ENCODE results near the gene LRMDA. TPM values are rescaled to one million over a fixed set of nuclear protein-coding genes. Genes with fewer than 3 reads are reported as not detected.

LRMDA gene
- total and polyA plus RNA-seq, 2 of the 4 experiments (the other 2 are of a cell fraction), result 0.07 TPM; not detected in 1

- TF ChIP-seq CHD1 (IDR thresholded peaks at IDR 0.05; ENCODE audit: low read depth, low read length) (no peak), NFE2L2 (IDR thresholded peaks at IDR 0.05; ENCODE audit: low read depth, low read length) (no peak), MAFK (IDR thresholded peaks at IDR 0.05; ENCODE audit: low read depth, low read length) (no peak), RAD21 (IDR thresholded peaks at IDR 0.05; ENCODE audit: low read length) (no peak)
Measured at GRCh38 chr10:76052682-76053503, 621.5 kb downstream of the LRMDA start (continued).

- BruUV-seq (replicated peaks), result no TSS peak
- TF ChIP-seq ELK1 (IDR thresholded peaks at IDR 0.05; ENCODE audit: borderline replicate concordance, low read depth, low read length), result no peak
- TF ChIP-seq POLR2A (IDR thresholded peaks at IDR 0.05; ENCODE audit: low read depth, low read length), result no peak
- TF ChIP-seq RAD21 (IDR thresholded peaks at IDR 0.05; ENCODE audit: low read length), result no peak
- no peak for TF ChIP-seq CEBPB (IDR thresholded peaks at IDR 0.05; ENCODE audit: low read depth, low read length)
- no peak for TF ChIP-seq CTCF (conservative IDR thresholded peaks at IDR 0.05; ENCODE audit: low read depth, low read length)
- TF ChIP-seq CHD1 (IDR thresholded peaks at IDR 0.05; ENCODE audit: low read depth, low read length), result no peak
- TF ChIP-seq SMC3 (IDR thresholded peaks at IDR 0.05; ENCODE audit: low read depth, low read length), result no peak
- TF ChIP-seq MXI1 (IDR thresholded peaks at IDR 0.05; ENCODE audit: borderline replicate concordance, low read depth, low read length), result no peak
- no peak for TF ChIP-seq MAZ (IDR thresholded peaks at IDR 0.05; ENCODE audit: borderline replicate concordance, low read depth, low read length)
- TF ChIP-seq FOS (IDR thresholded peaks at IDR 0.05; ENCODE audit: low read depth, low read length), result no peak
- TF ChIP-seq BHLHE40 (IDR thresholded peaks at IDR 0.05; ENCODE audit: low read depth, low read length), result no peak
- TF ChIP-seq RCOR1 (IDR thresholded peaks at IDR 0.05; ENCODE audit: insufficient replicate concordance, low read length), result no peak
- TF ChIP-seq RFX5 (IDR thresholded peaks at IDR 0.05; ENCODE audit: low read depth, low read length), result no peak
Measured at GRCh38 chr10:76055466-76055865, 624.0 kb downstream of the LRMDA start.

More at GRCh38 chr10:76055466-76055865, 624.0 kb downstream of the LRMDA start:
- H3K4me2 ChIP-seq (ENCODE audit: low read depth, low read length), result no peak overlapping the region
- no peak overlapping the region for H2AK5ac ChIP-seq (ENCODE audit: low read depth, low read length)
- DNase-seq (no peak), ATAC-seq (ENCODE audit: low read depth) (no peak)
- peaks cover 23% of the 10 kb centered on the region for H3K27me3 ChIP-seq (ENCODE audit: control insufficient read depth, insufficient read depth, low read length)
- H3K79me1 ChIP-seq (ENCODE audit: low read depth in 1 of 2, low read length in 2 of 2), result no peaks in the 10 kb centered on the region
- no peak overlapping the region for H2AK9ac ChIP-seq (replicated peaks; ENCODE audit: low read depth, low read length, poor library complexity)
- H4K91ac ChIP-seq (ENCODE audit: insufficient read depth, low read depth, low read length), result no peak overlapping the region
- no peak overlapping the region for H4K5ac ChIP-seq (ENCODE audit: low read depth, low read length)
- H3K56ac ChIP-seq (ENCODE audit: extremely low read depth, insufficient read depth, low read length), result no peak overlapping the region
- H3K36me3 ChIP-seq (ENCODE audit: control insufficient read depth, insufficient read depth, low read length), result no peaks in the 10 kb centered on the region
- dilution Hi-C loops (cut with HindIII; ENCODE audit: low sequenced_read_pairs, unreplicated experiment) (no loop called here), intact Hi-C loops (cut with micrococcal nuclease) (no loop called here), in situ Hi-C loops (cut with MboI; ENCODE audit: low sequenced_read_pairs) (no loop called here)
- peaks cover 12% of the 10 kb centered on the region; the same call in 1 of the 2 replicates for H3K9me3 ChIP-seq (ENCODE audit: control insufficient read depth, insufficient read depth, low read length)
- no peak overlapping the region for H4K8ac ChIP-seq (ENCODE audit: low read depth in 2 of 2, low read length in 2 of 2)
- ChIA-PET CTCF (interaction anchor here (0.6 kb wide), 1 partner anchor 12 kb away, joined by 5 read pairs; no protein-coding TSS in a partner anchor), POLR2A (ENCODE audit: unreplicated experiment) (no interaction called here)
- H2BK20ac ChIP-seq (ENCODE audit: low read depth, low read length), result no peak overlapping the region
- no peak overlapping the region for H2AFZ ChIP-seq (replicated peaks; ENCODE audit: low read length, poor library complexity)
- no CpG with 5 or more reads among the region's 3 CpGs for WGBS, 2 experiments (ENCODE audit: extremely low coverage in 2 of 2, insufficient read length in 1 of 2)
- no peak overlapping the region for H3K4me3 ChIP-seq (ENCODE audit: insufficient read depth, low read depth, low read length)
- H3K4me1 ChIP-seq (ENCODE audit: control insufficient read depth, insufficient read depth, low read length), result no peaks in the 10 kb centered on the region
- no peak overlapping the region for H3K18ac ChIP-seq (ENCODE audit: low read depth, low read length)
- H2BK120ac ChIP-seq (ENCODE audit: low read depth, low read length), result no peak overlapping the region
- H3K9me1 ChIP-seq (ENCODE audit: insufficient read depth, low read length), result no peaks in the 10 kb centered on the region
- no peak overlapping the region for H3K23ac ChIP-seq (ENCODE audit: low read depth, low read length)
- no peak overlapping the region for H3K4ac ChIP-seq (ENCODE audit: low read depth, low read length)
- H3K27ac ChIP-seq (ENCODE audit: insufficient read depth, low read length), result no peak overlapping the region
- no peak overlapping the region for H3K9ac ChIP-seq (ENCODE audit: low read depth, low read length)
- no peak overlapping the region for H3K14ac ChIP-seq (replicated peaks; ENCODE audit: low read depth, low read length)
- no peaks in the 10 kb centered on the region for H4K20me1 ChIP-seq (ENCODE audit: insufficient read depth, low read length)
- H2BK5ac ChIP-seq (ENCODE audit: low read depth, low read length, poor library complexity, severe bottlenecking), result no peak overlapping the region
- no peak overlapping the region for H2BK15ac ChIP-seq (ENCODE audit: low read depth, low read length)

Data from IMR-90 (cell line).